HEK293 (cell line): ENCODE results near the gene PHACTR1.

Experiments used
- RBAK ChIP-seq: fragments of 450-650 bp; formaldehyde crosslinking; IDR thresholded peaks from 2 replicates; pipeline ENCODE4 v1.5.1; 2016; ENCODE audit warnings: missing biosample characterization, missing genetic modification characterization
- SP2 ChIP-seq: fragments of 450-650 bp; formaldehyde crosslinking; IDR thresholded peaks from 2 replicates; pipeline ENCODE4 v1.5.1; 2016; ENCODE audit warnings: missing biosample characterization, missing genetic modification characterization
- TCF7L2 ChIP-seq: IDR thresholded peaks from 2 replicates; pipeline ENCODE4 v1.6.1; 2011; ENCODE audit warnings: low read depth, mild to moderate bottlenecking, inconsistent platforms, low read length, moderate library complexity, borderline replicate concordance
- ZBTB44 ChIP-seq: fragments of 450-650 bp; IDR thresholded peaks from 2 replicates; pipeline ENCODE4 v1.5.1; 2018; ENCODE audit warnings: missing biosample characterization, mild to moderate bottlenecking, missing genetic modification characterization
- ZNF629 ChIP-seq: fragments of 450-650 bp; formaldehyde crosslinking; IDR thresholded peaks from 2 replicates; pipeline ENCODE4 v1.5.1; 2017; ENCODE audit warnings: missing biosample characterization, missing genetic modification characterization
- TF ChIP-seq, protein P1 (sequence below): fragments of 450-650 bp; formaldehyde crosslinking; IDR thresholded peaks from 2 replicates; pipeline ENCODE4 v1.5.1; 2016; ENCODE audit warnings: missing biosample characterization, missing genetic modification characterization
- TF ChIP-seq, protein P2 (sequence below): fragments of 450-650 bp; IDR thresholded peaks from 2 replicates; pipeline ENCODE4 v1.5.1; 2018; ENCODE audit warnings: missing biosample characterization, missing genetic modification characterization

- TF ChIP-seq ZBTB44 (no peak), SP2 (tag by site-specific recombination) (no peak), TCF7L2 (no peak), ZNF629 (tag by site-specific recombination) (no peak), RBAK (tag by site-specific recombination) (no peak)
- TF ChIP-seq, protein P1, sequence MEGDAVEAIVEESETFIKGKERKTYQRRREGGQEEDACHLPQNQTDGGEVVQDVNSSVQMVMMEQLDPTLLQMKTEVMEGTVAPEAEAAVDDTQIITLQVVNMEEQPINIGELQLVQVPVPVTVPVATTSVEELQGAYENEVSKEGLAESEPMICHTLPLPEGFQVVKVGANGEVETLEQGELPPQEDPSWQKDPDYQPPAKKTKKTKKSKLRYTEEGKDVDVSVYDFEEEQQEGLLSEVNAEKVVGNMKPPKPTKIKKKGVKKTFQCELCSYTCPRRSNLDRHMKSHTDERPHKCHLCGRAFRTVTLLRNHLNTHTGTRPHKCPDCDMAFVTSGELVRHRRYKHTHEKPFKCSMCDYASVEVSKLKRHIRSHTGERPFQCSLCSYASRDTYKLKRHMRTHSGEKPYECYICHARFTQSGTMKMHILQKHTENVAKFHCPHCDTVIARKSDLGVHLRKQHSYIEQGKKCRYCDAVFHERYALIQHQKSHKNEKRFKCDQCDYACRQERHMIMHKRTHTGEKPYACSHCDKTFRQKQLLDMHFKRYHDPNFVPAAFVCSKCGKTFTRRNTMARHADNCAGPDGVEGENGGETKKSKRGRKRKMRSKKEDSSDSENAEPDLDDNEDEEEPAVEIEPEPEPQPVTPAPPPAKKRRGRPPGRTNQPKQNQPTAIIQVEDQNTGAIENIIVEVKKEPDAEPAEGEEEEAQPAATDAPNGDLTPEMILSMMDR (tag by site-specific recombination) = no peak
- TF ChIP-seq, protein P2, sequence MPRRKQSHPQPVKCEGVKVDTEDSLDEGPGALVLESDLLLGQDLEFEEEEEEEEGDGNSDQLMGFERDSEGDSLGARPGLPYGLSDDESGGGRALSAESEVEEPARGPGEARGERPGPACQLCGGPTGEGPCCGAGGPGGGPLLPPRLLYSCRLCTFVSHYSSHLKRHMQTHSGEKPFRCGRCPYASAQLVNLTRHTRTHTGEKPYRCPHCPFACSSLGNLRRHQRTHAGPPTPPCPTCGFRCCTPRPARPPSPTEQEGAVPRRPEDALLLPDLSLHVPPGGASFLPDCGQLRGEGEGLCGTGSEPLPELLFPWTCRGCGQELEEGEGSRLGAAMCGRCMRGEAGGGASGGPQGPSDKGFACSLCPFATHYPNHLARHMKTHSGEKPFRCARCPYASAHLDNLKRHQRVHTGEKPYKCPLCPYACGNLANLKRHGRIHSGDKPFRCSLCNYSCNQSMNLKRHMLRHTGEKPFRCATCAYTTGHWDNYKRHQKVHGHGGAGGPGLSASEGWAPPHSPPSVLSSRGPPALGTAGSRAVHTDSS (tag by site-specific recombination) = no peak
Observed at GRCh38 chr6:13297391-13297790, 580.8 kb downstream of the PHACTR1 start.
